GM19463 (cell line): ENCODE results near the gene SMIM13.

Experiments used
- ATAC-seq: cut with Tn5 transposase; IDR thresholded peaks from one replicate; pipeline ENCODE4 v1.9.1; 2021; ENCODE audit warnings: mild to moderate bottlenecking, moderate library complexity; ENCODE audit not compliant: unreplicated experiment

Gene SMIM13

GRCh38 chr6:11183761-11184362 is 90.2 kb downstream of the SMIM13 start:
- no peak for ATAC-seq

GRCh38 chr6:11185204-11185842 is 91.7 kb downstream of the SMIM13 start:
- ATAC-seq: no peak

GRCh38 chr6:11187301-11187700 is 93.7 kb downstream of the SMIM13 start:
- no peak for ATAC-seq
